ENCODE data around the gene CCDC158. TPM values are rescaled to one million over a fixed set of nuclear protein-coding genes. Genes with fewer than 3 reads are reported as not detected.
A peak's percentile ranks its signal among the peaks of the same experiment; 100 is the strongest.
"Not testable (repeated sequence)": the region's sequence is repeated elsewhere in the genome, so short reads cannot be mapped to it uniquely, and the experiment has no call there.

CCDC158 gene
- total RNA-seq, 2 experiments from 2014 or later, result not detected

GRCh38 chr4:76423159-76423558, 2.2 kb upstream of the CCDC158 start:
- H3K4me3 Mint-ChIP-seq; H3K27ac Mint-ChIP-seq; CTCF ChIA-PET; H3K36me3 Mint-ChIP-seq (ENCODE audit: low read depth); H3K9me3 Mint-ChIP-seq; intact Hi-C loops (cut with micrococcal nuclease); DNase-seq; H3K4me1 Mint-ChIP-seq (ENCODE audit: low read depth): not testable (repeated sequence)
- H3K27me3 Mint-ChIP-seq (ENCODE audit: low read depth), result peaks cover 23% of the 10 kb centered on the region

DNA sequence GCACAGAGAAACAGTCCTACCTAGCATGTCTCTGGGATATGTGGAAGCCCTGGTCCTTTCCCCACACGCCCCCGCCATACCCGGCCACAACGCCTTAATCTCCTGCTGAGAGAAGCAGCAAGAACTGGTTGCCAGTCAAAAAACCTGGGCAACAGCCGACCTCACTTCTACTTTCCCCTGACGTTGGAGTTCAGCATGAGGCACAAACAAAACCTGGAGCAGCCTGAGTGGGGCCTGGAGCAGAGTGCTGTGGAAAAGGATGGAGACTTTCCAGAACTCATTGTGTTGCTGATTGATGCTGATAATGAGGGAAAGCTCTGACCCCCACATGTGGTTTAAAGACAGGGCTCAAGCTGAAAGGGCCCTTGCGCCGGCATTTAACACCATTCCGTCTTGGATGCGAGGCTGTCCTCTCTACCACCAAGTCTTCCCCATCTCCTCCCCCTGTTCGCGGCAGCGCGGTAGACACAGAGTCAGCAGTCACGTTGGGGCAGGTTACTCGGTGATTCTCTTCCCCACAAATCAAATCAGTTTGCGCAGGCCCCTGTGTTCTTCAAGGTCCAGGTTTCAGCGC, 666 bp downstream of the CCDC158 start:
- no peak for DNase-seq
- Mint-ChIP-seq H3K27ac (no peak overlapping the region), H3K36me3 (ENCODE audit: low read depth) (no peaks in the 10 kb centered on the region), H3K4me1 (ENCODE audit: low read depth) (peaks cover 7% of the 10 kb centered on the region), H3K27me3 (ENCODE audit: low read depth) (peaks cover 20% of the 10 kb centered on the region), H3K4me3 (peak overlapping the region; percentile 51), H3K9me3 (no peaks in the 10 kb centered on the region)
- CTCF ChIA-PET, result interaction anchor here (0.6 to 2.2 kb wide), 4 partner anchors 10 to 240 kb away, joined by 3 to 6 read pairs (median 4); no protein-coding TSS in a partner anchor
- intact Hi-C loops (cut with micrococcal nuclease), result no loop called here

GRCh38 chr4:76410636-76411035, 10.3 kb downstream of the CCDC158 start:
- peaks cover 4% of the 10 kb centered on the region for H3K27me3 Mint-ChIP-seq (ENCODE audit: low read depth)
- DNase-seq, result no peak
- no peak overlapping the region for H3K27ac Mint-ChIP-seq
- no peaks in the 10 kb centered on the region for H3K9me3 Mint-ChIP-seq
- intact Hi-C loops (cut with micrococcal nuclease), result no loop called here
- no peaks in the 10 kb centered on the region for H3K36me3 Mint-ChIP-seq (ENCODE audit: low read depth)
- CTCF ChIA-PET, result interaction anchor here (0.8 kb wide), 1 partner anchor 9 kb away, joined by 4 read pairs; no protein-coding TSS in a partner anchor
- H3K4me1 Mint-ChIP-seq (ENCODE audit: low read depth), result peaks cover 4% of the 10 kb centered on the region
- H3K4me3 Mint-ChIP-seq, result no peak overlapping the region

DNA sequence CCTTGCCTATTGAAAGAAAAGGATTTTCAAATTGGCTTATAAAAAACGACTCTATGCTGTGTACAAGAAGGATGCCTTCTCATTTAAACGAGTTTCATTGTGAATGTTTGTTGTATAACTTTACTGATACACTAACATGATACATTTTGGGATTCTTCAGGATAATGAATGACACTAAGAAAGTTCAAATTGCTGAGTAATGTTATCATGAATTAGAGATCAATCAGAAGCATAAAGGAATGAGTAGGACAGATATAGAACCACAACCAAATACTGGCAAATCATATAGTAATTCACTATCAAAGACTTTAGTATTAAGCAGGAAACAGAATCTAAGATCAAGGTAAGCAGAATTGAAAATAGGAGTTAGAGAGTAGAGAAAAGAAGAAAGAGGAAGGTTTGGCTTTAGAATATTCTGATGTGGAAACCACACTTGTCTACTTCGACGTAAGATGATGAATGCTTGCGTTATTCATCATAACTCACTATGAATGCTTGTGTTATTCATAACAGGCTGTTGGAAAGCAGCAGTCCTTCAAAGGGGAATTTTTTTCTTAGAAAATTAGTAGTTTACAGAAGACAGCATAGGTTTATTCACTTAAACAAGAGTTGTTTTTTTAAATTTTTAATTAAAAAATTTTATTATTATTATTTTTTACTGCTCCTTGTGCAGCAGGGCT, 13.4 kb downstream of the CCDC158 start:
- H3K4me3 Mint-ChIP-seq, result no peak overlapping the region
- peaks cover 7% of the 10 kb centered on the region for H3K27me3 Mint-ChIP-seq (ENCODE audit: low read depth)
- no peaks in the 10 kb centered on the region for H3K9me3 Mint-ChIP-seq
- no peaks in the 10 kb centered on the region for H3K36me3 Mint-ChIP-seq (ENCODE audit: low read depth)
- CTCF ChIA-PET, result no interaction called here
- peaks cover 4% of the 10 kb centered on the region for H3K4me1 Mint-ChIP-seq (ENCODE audit: low read depth)
- intact Hi-C loops (cut with micrococcal nuclease), result loop anchor here (1.0 to 10.0 kb wide), 5 partner anchors 63 to 1180 kb away; no protein-coding TSS in a partner anchor
- no peak for DNase-seq
- no peak overlapping the region for H3K27ac Mint-ChIP-seq

DNA sequence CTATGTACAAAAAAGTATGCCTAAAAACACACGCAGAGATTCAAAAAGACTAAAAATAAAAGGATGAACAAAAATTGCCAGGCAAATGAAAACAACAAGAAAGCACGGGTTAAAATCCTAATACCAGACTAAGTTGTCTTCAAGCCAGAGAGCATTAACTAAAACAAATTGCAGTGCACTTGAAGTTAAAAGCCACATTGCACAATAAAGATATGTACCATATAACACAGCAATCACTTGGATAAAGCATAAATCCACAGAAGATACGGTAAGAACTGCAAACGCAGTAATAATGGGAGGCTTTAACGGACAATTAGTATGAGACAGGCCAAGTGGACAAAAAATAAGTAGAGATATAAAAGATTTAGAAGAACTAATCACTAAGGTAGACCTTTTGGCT, 14.9 kb downstream of the CCDC158 start:
- Mint-ChIP-seq H3K27me3 (ENCODE audit: low read depth) (peaks cover 7% of the 10 kb centered on the region), H3K4me1 (ENCODE audit: low read depth) (peaks cover 4% of the 10 kb centered on the region), H3K36me3 (ENCODE audit: low read depth) (no peaks in the 10 kb centered on the region), H3K9me3 (no peaks in the 10 kb centered on the region), H3K27ac (no peak overlapping the region), H3K4me3 (no peak overlapping the region)
- CTCF ChIA-PET, result no interaction called here
- DNase-seq, result no peak
- intact Hi-C loops (cut with micrococcal nuclease), result loop anchor here (2.0 to 10.0 kb wide), 4 partner anchors 61 to 1181 kb away; no protein-coding TSS in a partner anchor

- no peak overlapping the region for H3K27ac Mint-ChIP-seq
- CTCF ChIA-PET, result interaction anchor here (0.9 kb wide), 1 partner anchor 23 kb away, joined by 3 read pairs; no protein-coding TSS in a partner anchor
- no peaks in the 10 kb centered on the region for H3K4me1 Mint-ChIP-seq (ENCODE audit: low read depth)
- intact Hi-C loops (cut with micrococcal nuclease), result loop anchor here (10.0 kb wide), 1 partner anchor 57 kb away; no protein-coding TSS in a partner anchor
- DNase-seq, result no peak
- H3K36me3 Mint-ChIP-seq (ENCODE audit: low read depth), result no peaks in the 10 kb centered on the region
- H3K27me3 Mint-ChIP-seq (ENCODE audit: low read depth), result peaks cover 15% of the 10 kb centered on the region
- H3K4me3 Mint-ChIP-seq, result no peak overlapping the region
- H3K9me3 Mint-ChIP-seq, result peaks cover 3% of the 10 kb centered on the region
These were observed 19.3 kb downstream of the CCDC158 start for GRCh38 chr4:76401654-76402053.

- CTCF ChIA-PET, result interaction anchor here (1.6 kb wide), 1 partner anchor 10 kb away, joined by 5 read pairs; no protein-coding TSS in a partner anchor
- no peaks in the 10 kb centered on the region for H3K4me1 Mint-ChIP-seq (ENCODE audit: low read depth)
- no peaks in the 10 kb centered on the region for H3K36me3 Mint-ChIP-seq (ENCODE audit: low read depth)
- no peak overlapping the region for H3K4me3 Mint-ChIP-seq
- no peak for DNase-seq
- peaks cover 19% of the 10 kb centered on the region for H3K27me3 Mint-ChIP-seq (ENCODE audit: low read depth)
- no peak overlapping the region for H3K27ac Mint-ChIP-seq
- H3K9me3 Mint-ChIP-seq, result peaks cover 7% of the 10 kb centered on the region
- intact Hi-C loops (cut with micrococcal nuclease), result no loop called here
These were observed 32.6 kb downstream of the CCDC158 start for GRCh38 chr4:76388160-76388908.

DNA sequence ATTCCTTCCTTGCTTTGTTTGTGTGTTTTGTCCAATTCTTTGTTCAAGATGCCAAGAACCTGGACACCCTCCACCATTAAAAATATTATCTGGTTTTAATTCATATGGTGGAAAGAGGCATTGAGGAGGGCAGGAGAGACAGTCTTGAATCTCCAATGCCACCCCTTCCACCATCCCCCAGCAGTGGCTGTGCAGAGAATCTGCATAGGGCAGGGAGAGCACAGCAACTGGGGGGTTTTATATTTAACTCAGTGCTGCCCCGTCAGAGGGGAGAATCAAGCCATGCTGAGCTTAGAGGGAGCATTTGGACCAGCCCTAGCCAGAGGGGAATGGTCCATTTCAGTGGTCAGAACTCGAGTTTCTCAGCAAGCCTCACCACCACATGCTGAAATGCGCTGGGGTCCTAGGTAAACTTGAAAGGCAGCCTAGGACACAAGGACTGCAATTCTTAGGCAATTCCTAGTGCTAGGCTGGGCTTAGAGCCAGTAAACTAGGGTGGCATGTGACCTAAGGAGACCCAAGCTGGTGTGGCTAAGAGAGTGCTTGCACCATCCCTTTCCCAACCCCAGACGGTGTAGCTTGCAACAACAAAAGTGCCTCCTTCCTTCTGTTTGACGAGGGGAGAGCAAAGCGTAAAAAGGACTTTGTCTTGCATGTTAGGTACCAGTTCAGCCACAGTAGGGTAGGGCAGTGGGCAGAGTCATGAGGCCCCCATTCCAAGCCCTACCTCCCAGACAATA, 34.2 kb downstream of the CCDC158 start:
- peaks cover 7% of the 10 kb centered on the region for H3K9me3 Mint-ChIP-seq
- CTCF ChIA-PET, result no interaction called here
- DNase-seq, result no peak
- intact Hi-C loops (cut with micrococcal nuclease), result no loop called here
- no peak overlapping the region for H3K27ac Mint-ChIP-seq
- no peaks in the 10 kb centered on the region for H3K36me3 Mint-ChIP-seq (ENCODE audit: low read depth)
- H3K4me3 Mint-ChIP-seq, result no peak overlapping the region
- peaks cover 19% of the 10 kb centered on the region for H3K27me3 Mint-ChIP-seq (ENCODE audit: low read depth)
- H3K4me1 Mint-ChIP-seq (ENCODE audit: low read depth), result no peaks in the 10 kb centered on the region

GRCh38 chr4:76385974-76386373, 35.0 kb downstream of the CCDC158 start:
- peaks cover 19% of the 10 kb centered on the region for H3K27me3 Mint-ChIP-seq (ENCODE audit: low read depth)
- no peak overlapping the region for H3K27ac Mint-ChIP-seq

GRCh38 chr4:76384052-76384451, 36.9 kb downstream of the CCDC158 start:
- H3K4me3 Mint-ChIP-seq, result no peak overlapping the region
- peaks cover 7% of the 10 kb centered on the region for H3K9me3 Mint-ChIP-seq
- H3K27ac Mint-ChIP-seq, result no peak overlapping the region
- CTCF ChIA-PET, result no interaction called here
- no peak for DNase-seq
- intact Hi-C loops (cut with micrococcal nuclease), result no loop called here
- peaks cover 10% of the 10 kb centered on the region for H3K27me3 Mint-ChIP-seq (ENCODE audit: low read depth)
- H3K36me3 Mint-ChIP-seq (ENCODE audit: low read depth), result no peaks in the 10 kb centered on the region
- H3K4me1 Mint-ChIP-seq (ENCODE audit: low read depth), result no peaks in the 10 kb centered on the region

More at GRCh38 chr4:76385974-76386373, 35.0 kb downstream of the CCDC158 start:
- intact Hi-C loops (cut with micrococcal nuclease), result no loop called here
- CTCF ChIA-PET, result no interaction called here
- H3K36me3 Mint-ChIP-seq (ENCODE audit: low read depth), result no peaks in the 10 kb centered on the region
- DNase-seq, result no peak
- no peak overlapping the region for H3K4me3 Mint-ChIP-seq
- no peaks in the 10 kb centered on the region for H3K4me1 Mint-ChIP-seq (ENCODE audit: low read depth)
- peaks cover 7% of the 10 kb centered on the region for H3K9me3 Mint-ChIP-seq

DNA sequence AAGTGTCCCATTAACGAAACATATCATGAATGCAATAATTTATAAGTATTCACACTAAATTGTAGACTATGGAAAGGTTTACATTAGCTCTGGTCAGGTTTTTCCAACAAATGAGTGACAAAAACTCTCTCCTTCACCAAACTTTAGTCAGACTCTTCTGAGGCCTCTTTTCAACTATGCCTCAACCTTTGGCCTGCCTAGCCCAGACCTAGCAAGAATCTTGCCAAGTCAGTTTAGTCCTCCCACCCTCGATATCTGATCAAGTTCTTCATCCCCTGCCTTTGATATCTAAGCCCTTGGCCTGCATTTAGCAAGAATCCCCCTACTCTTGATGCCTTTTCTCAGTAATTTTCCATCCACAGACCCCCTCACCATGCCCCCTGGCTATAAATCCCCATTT, 37.9 kb downstream of the CCDC158 start:
- H3K4me3 Mint-ChIP-seq, result no peak overlapping the region
- intact Hi-C loops (cut with micrococcal nuclease), result no loop called here
- H3K27ac Mint-ChIP-seq, result no peak overlapping the region
- peaks cover 9% of the 10 kb centered on the region for H3K27me3 Mint-ChIP-seq (ENCODE audit: low read depth)
- no peaks in the 10 kb centered on the region for H3K36me3 Mint-ChIP-seq (ENCODE audit: low read depth)
- peaks cover 5% of the 10 kb centered on the region for H3K9me3 Mint-ChIP-seq
- no peak for DNase-seq
- CTCF ChIA-PET, result no interaction called here
- H3K4me1 Mint-ChIP-seq (ENCODE audit: low read depth), result no peaks in the 10 kb centered on the region

DNA sequence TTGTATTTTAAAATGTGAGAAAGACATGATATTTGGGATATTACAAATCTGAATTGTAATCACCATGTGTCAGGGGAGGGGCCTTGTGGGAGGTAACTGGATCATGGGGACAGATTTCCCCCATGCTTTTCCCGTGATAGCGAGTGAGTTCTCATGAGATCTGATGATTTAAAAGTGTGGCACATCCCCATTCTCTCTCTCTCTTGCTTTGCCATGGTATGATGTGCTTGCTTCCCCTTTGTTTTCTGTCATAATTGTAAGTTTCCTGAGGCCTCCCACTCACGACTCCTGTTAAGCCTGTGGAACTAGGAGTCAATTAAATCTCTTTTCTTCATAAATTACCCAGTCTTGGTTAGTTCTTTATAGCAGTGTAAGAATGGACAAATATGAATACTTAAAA, 39.0 kb downstream of the CCDC158 start:
- Mint-ChIP-seq H3K4me3 (no peak overlapping the region), H3K36me3 (ENCODE audit: low read depth) (no peaks in the 10 kb centered on the region), H3K27me3 (ENCODE audit: low read depth) (peaks cover 9% of the 10 kb centered on the region), H3K9me3 (peaks cover 5% of the 10 kb centered on the region), H3K4me1 (ENCODE audit: low read depth) (no peaks in the 10 kb centered on the region), H3K27ac (no peak overlapping the region)
- no peak for DNase-seq
- intact Hi-C loops (cut with micrococcal nuclease), result no loop called here
- CTCF ChIA-PET, result no interaction called here

All from activated naive CD4-positive, alpha-beta T cell treated with anti-CD3 and anti-CD28 coated beads for 36 hours (primary cell).